GM19452 (cell line): ENCODE measurements around the gene CHRM3.

Experiments used
- ATAC-seq: cut with Tn5 transposase; IDR thresholded peaks from one replicate; pipeline ENCODE4 v1.9.1; 2021; ENCODE audit not compliant: unreplicated experiment

Gene CHRM3

DNA sequence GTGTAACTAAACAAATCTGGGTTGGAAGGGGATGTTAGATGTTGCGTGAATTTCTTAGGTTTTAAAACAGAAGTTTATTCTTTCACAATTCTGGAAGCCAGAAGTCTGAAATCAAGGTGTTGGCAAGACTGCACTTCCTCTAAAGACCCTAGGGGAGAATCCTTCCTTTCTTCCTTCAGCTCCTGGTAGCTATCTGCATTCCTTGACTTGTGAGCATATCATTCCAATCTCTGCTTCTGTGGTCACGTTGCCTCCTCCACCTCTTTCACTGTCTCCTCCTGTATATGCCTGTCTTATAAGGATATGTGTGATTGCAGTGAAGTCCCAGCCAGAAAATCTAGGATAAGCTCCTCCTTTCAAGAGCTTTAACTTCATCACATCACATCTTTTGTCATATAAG lies 7.7 kb downstream of the CHRM3 start:
- no peak for ATAC-seq

DNA sequence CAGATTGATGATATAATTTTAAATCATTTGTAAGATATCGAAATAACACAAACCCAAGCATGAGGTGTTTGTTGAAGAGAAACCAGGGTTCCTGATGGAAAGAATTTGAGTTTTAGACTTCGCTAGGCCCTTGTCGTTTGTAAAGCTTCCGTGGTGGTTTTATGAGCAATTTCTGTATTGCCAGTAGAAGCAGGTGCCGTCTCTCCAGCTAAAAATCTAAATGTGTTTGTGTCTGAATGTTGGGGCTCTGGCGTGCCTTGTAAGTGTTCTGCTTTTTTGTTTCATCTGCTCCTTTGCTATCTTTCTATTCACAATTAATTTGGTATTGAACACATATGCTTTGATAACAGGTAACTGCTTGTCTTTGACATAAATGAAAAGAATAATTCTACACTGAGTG lies 27.5 kb downstream of the CHRM3 start:
- no peak for ATAC-seq

DNA sequence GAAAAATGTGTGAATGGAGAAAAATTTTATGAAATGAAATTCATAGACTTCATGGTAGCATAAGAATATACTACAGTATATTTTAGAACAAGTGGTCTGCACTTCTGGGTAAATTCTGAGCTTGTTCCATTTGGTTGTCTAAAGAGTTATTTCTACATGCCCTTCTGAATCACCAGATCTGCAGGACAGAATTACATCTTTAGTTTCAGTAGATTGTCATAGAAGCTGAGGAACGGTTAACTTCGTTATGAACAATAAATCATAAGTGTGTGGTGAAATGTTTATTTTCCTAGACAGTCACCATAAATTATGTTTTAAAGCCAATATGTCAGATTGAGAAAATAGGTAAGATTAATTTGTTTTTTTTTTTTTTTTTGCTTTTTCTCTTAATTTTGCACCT lies 30.9 kb downstream of the CHRM3 start:
- ATAC-seq: no peak

DNA sequence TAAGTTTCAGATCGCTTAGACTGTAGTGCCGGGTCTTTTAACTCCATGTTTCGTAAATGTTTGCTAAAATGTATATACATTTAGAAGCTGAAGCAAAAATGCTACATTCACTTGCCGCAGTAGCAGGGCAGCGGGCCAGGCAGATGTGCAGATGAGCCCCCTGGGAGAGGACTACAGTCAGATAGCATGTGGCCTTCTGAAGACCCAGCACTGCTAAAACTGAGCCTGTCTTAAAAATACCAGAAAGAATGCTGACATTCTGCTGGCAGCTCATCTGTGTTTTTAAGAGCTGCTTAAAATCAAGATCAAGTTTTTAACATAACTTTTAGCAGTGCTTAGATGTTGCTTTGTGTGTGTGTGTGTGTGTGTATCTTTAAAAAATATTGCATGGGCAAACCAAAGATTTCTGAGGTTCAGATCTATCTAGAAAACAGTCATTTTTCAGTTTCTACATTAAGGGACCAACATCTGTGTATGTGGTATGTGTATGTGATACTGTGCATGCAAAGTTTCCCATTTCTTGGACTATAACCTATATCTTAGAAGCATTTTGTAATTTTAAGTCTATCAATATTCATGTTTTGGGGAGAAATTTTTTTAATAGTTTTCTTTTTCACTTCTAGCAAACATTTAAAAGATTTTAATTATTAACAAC lies 31.7 kb downstream of the CHRM3 start:
- ATAC-seq: no peak

DNA sequence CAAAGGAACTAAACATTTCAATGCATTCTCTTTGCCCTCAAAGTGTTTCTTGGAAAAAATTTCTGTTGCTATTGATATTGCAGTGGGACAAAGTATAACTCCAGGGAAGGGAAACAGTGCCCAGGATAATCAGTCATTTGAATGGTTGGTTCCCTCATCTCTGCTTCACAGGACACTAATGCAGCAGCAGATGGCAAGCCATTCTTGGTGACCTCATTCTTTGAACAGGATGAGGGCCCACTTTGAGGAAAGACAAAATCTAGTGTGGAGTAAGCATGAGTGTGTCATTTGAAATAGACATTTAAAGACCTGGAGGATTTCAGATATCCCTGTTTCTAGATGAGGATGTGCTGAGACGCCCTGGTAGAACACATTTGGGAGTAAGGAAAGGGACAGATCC lies 32.3 kb downstream of the CHRM3 start:
- no peak for ATAC-seq

DNA sequence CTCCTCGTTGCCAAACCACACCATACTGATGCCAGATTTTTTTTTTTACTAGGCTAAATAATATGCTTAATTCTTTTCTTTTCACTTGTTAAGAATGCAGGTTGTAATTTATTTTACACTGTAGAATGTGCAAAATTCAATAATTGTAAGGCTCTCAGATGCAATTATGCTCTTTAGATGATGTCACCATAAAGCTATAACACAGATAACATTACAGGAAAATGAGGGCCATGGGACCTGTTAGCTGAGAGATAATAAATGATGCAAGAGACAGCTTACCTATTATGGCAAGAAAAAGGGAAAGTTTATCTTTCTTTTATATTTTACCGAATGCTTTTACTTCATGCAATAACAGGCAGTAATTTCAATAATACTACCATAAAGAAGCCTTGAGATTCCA lies 35.4 kb downstream of the CHRM3 start:
- ATAC-seq: no peak

DNA sequence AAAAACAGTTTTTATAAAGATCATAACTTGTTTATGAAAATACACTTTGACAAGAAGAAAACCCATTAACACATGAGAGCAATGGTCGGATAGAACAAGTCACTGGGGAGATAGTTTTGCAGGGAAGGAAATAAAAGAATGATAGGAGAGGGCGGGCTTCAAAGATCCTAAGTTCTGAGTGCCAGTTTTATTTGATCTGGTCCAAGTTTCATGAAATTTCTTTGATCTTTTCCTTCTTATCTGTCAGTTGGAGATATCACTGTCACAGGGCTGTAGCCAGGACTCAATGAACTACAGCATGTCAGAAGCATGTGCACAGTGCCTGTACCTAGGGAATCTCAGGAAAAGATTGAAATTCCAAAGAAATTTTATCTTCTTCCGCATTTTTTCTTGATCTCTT lies 36.5 kb downstream of the CHRM3 start:
- no peak for ATAC-seq

DNA sequence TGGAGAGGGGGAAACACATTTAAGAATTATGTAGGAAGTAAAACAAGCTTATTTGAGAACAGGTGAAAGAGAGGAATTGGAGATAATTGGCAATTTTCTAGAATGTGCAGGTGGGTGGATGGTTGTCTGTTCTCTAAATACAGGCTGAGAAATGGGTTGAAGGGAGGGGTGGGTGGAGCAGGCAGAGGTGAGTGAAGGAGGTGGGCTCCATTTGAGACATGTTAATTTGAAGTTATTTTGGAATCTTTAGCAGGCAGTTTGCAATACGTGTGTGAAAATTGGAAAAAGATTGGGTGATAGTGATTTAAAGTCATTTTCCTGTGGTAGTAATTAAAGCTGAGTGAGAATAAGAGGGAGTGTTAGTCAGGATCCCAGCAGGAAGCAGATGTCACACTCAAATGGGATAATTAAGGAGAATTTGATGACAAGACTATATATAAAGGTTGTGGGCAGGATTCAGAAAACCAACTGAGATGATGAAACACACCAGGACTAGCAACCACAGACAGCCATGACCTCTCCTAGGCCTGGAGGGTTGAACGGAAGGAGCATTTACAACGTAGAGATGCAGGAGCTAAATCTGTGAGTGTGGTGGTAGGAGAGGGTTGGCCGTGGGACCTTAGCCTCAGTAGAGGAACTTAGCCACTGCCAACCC lies 40.6 kb downstream of the CHRM3 start:
- no peak for ATAC-seq

DNA sequence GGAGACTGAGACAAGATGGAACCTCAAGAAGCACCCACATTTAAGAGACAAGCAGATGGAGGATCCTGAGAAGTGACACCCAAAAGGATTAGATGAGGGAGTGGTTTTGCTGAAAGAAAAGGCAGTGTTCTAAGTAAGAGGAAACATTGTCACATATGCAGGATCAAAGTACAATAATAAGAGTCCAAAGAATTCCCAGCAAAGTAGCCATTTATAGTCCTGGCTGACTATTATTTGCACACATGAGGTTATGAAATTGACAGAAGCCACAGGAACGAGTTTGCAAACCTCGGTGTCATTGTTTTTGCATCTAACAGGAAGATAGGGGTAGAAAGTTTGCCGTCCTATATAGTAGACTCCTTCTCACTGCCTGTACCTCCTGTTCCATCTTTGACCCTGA lies 41.3 kb downstream of the CHRM3 start:
- no peak for ATAC-seq

DNA sequence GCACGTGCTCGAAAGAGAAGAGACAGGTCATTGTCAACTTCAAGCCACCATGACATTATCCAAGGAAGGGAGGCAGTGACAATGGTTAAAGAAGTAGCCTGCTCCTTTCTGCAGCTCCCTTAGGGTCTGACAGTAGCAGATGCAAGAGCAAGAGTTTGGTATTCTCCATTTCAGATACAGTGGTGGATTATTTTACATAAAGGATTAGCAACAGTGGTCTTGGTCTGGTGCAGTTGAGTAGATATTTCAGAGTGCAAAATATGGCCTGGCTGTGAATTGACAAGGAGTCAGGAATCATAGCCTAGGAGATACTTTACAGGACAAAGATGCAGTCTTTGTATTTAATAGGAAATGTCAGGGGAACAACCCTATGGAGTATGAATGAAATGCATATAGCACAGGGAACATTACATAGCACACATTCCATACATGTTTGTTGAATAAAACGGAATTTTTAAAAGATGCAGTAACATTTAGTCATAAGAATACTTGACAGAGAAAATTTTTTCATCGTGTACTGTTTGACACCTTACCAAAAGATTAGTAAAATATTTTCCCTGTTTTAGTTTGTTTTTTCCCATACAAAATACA lies 41.8 kb downstream of the CHRM3 start:
- no peak for ATAC-seq

DNA sequence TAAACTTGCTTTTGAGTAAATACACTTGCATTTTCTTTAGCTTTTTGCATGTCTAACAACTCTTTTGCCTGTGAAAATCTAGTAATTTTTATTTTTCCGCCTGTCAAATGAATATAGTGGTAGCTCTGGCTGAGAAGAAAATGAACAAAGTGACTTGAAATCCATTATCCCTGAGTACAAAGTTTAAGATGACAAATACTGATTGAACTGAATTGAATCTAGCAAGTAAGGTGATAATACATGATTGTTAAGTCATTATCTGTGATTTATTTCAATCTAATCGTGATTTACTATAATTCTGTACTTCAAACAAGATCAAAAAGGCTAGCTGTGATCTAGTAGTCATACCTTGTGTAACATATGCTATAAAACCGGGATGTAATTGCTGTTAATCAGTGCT lies 42.8 kb downstream of the CHRM3 start:
- ATAC-seq: no peak

DNA sequence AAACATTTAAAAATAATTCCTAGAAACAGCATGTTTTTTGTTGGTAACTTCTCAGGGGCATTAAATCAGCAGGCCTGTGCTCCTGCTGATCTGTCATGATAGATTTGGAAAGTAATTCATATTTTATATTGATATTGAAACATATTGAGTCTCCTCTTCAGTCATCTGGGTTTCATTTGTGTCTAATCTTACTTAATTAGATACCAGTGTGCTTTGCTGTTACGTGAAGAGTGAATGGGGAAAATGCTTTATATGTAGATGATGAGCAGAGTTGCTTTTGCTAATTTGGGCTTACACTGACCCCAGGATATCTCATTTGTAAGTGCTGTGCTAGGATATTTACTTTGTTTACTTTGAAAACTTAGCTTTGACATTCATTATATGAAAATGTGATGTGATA lies 45.9 kb downstream of the CHRM3 start:
- ATAC-seq: no peak

DNA sequence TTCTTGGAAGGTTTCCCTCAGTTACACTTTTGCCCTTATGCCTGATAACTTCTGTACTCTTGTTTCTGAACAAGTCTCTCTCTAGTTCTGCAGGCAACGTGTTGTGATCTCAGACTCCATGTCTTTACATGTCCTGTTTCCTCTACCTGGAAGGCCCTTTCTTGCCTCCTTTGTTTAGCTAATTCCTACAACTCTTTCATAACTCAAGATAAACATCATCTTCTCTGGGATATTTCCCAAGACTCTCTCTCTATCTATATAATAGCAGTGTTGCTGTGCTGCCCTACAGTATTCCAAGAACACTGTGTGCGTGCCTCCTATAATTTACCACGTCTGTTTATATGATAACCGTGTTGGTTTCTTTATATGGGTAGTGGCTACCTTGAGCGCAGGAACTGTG lies 47.8 kb downstream of the CHRM3 start:
- no peak for ATAC-seq
